ENCODE measurements around the gene CLEC16A. TPM values are rescaled to one million over a fixed set of nuclear protein-coding genes. Genes with fewer than 3 reads are reported as not detected.

Gene CLEC16A
- total and polyA plus RNA-seq, 2 experiments from 2014 or later = 17.5 to 26.8 TPM

DNA sequence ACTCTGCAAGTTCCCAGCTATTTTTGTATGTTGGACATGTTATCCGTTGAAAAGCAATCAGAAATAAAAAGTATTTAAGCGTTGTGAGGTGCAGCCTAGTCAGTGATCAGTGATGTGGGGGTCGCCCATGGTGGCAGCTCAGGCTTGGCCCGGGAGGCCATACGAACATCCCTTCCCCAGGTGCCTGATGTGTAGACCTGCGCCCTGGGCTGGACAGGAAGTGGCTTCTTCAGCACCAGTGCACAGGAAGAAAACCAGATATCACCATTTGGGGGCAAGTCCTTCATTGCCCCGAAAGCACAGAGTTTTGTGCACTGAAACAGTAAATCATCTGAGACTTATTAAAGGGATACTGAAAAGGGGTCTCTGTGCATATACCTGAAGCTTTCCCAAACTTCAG lies 212.8 kb downstream of the CLEC16A start:
- DNase-seq (ENCODE audit: low read depth in 1 of 2, low spot score in 1 of 2) = no peak
- no peak overlapping the region for H3K27ac ChIP-seq
- TF ChIP-seq, protein P1, sequence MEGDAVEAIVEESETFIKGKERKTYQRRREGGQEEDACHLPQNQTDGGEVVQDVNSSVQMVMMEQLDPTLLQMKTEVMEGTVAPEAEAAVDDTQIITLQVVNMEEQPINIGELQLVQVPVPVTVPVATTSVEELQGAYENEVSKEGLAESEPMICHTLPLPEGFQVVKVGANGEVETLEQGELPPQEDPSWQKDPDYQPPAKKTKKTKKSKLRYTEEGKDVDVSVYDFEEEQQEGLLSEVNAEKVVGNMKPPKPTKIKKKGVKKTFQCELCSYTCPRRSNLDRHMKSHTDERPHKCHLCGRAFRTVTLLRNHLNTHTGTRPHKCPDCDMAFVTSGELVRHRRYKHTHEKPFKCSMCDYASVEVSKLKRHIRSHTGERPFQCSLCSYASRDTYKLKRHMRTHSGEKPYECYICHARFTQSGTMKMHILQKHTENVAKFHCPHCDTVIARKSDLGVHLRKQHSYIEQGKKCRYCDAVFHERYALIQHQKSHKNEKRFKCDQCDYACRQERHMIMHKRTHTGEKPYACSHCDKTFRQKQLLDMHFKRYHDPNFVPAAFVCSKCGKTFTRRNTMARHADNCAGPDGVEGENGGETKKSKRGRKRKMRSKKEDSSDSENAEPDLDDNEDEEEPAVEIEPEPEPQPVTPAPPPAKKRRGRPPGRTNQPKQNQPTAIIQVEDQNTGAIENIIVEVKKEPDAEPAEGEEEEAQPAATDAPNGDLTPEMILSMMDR (IDR thresholded peaks at IDR 0.05; ENCODE audit: low read depth, low read length) = no peak
- H3K27me3 ChIP-seq = no peaks in the 10 kb centered on the region
- H3K9me3 ChIP-seq (ENCODE audit: low read depth) = no peaks in the 10 kb centered on the region
- no peaks in the 10 kb centered on the region for H3K36me3 ChIP-seq
- H3K4me1 ChIP-seq (ENCODE audit: low read depth) = peaks cover 16% of the 10 kb centered on the region
- no peak overlapping the region for H3K4me3 ChIP-seq

DNA sequence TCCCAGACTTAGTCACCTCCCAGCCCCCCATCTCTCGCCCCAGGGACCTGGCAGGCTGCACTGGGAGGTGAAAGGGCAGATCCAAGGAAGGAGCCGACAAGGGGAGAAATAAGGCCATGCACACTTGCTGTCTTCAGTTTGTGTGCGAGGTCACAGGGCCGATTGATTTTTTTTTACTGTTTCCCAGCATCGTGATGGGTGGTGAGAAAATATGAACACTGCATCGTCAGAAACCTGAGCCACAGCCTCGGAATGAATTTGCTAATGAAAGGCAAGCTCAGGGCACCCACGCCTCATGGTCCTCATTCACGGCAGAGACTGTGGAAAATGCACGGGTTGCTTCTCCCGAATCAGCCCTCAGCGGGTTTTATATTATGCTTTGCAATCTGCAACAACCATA lies 213.7 kb downstream of the CLEC16A start:
- peaks cover 24% of the 10 kb centered on the region for H3K4me1 ChIP-seq (ENCODE audit: low read depth)
- DNase-seq (ENCODE audit: low read depth in 1 of 2, low spot score in 1 of 2) = no peak
- TF ChIP-seq, protein P1 (IDR thresholded peaks at IDR 0.05; ENCODE audit: low read depth, low read length) = no peak
- no peaks in the 10 kb centered on the region for H3K36me3 ChIP-seq
- no peak overlapping the region for H3K27ac ChIP-seq
- no peaks in the 10 kb centered on the region for H3K9me3 ChIP-seq (ENCODE audit: low read depth)
- H3K4me3 ChIP-seq = no peak overlapping the region
- no peaks in the 10 kb centered on the region for H3K27me3 ChIP-seq

DNA sequence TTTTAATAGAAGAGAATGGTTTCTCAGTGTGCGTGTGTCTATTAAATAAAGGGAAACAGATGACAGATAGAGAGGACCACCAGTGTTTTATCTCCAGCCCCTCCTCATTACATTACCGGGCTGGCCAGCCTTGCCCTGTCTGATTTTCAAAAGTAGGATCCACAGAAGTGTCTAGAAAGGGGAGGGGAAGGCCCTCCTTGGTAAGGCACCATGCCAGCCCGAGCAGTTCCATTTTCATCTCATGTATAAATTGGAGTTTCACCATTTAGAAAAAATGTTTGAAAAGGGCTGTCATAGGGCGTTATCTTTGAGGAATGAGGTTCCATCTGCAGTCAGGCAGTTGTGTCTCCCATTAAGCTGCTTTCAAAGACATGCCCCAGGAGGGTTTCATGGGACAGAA lies 214.9 kb downstream of the CLEC16A start:
- H3K4me1 ChIP-seq (ENCODE audit: low read depth) = peaks cover 26% of the 10 kb centered on the region

DNA sequence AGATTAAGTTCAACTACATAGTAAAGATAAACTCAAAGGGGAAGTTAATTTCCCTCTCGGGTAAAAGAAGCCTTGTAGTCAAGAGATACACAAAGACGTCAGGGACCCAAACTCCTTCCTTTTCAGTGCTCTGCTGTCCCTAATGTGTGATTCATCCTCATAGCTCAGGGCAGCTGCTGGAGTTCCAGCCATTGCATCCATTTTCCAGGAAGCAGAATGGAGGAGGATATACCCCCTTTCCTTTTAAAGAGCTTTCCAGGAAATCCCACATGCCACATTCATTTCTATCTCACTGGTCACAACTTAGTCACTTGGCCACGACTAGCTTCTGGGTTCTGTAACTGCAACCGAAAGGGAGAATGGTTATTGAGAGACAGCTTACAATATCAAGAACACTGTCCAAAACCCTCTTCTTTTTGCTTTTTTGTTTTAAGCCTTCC lies 216.3 kb downstream of the CLEC16A start:
- Histone ChIP-seq H3K4me1 (ENCODE audit: low read depth) (peaks cover 26% of the 10 kb centered on the region), H3K9me3 (ENCODE audit: low read depth) (no peaks in the 10 kb centered on the region), H3K4me3 (no peak overlapping the region), H3K27ac (no peak overlapping the region), H3K27me3 (no peaks in the 10 kb centered on the region), H3K36me3 (no peaks in the 10 kb centered on the region)
- DNase-seq (ENCODE audit: low read depth in 1 of 2, low spot score in 1 of 2) = no peak
- TF ChIP-seq, protein P1 (IDR thresholded peaks at IDR 0.05; ENCODE audit: low read depth, low read length) = no peak

More for the DNA sequence above, 214.9 kb downstream of the CLEC16A start:
- Histone ChIP-seq H3K36me3 (no peaks in the 10 kb centered on the region), H3K27me3 (no peaks in the 10 kb centered on the region), H3K9me3 (ENCODE audit: low read depth) (no peaks in the 10 kb centered on the region), H3K4me3 (no peak overlapping the region), H3K27ac (no peak overlapping the region)
- DNase-seq (ENCODE audit: low read depth in 1 of 2, low spot score in 1 of 2) = no peak
- TF ChIP-seq, protein P1 (IDR thresholded peaks at IDR 0.05; ENCODE audit: low read depth, low read length) = no peak

DNA sequence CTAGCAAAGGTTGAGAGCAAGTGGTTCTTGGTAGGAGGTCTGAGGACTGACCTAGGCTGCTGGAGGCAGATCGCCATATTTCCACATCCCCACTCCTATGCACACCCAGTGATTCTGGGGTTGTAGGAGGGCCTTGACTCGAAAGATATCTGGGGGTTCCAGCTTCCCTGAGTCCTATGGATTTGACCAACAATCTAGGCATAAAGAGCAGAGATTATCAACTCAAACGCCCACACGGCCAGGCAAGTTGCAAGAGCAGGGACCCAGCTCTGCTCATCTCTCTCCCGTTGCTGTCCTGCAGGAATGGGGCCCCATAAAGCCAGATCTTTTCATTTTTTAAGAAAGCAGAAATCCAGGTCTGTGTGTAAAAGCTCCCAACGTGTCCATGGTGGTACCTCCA lies 217.1 kb downstream of the CLEC16A start:
- H3K4me3 ChIP-seq = no peak overlapping the region
- peaks cover 26% of the 10 kb centered on the region for H3K4me1 ChIP-seq (ENCODE audit: low read depth)
- H3K27me3 ChIP-seq = no peaks in the 10 kb centered on the region
- no peaks in the 10 kb centered on the region for H3K9me3 ChIP-seq (ENCODE audit: low read depth)
- no peaks in the 10 kb centered on the region for H3K36me3 ChIP-seq
- TF ChIP-seq, protein P1 (IDR thresholded peaks at IDR 0.05; ENCODE audit: low read depth, low read length) = no peak
- H3K27ac ChIP-seq = peak overlapping the region; percentile 54
- no peak for DNase-seq (ENCODE audit: low read depth in 1 of 2, low spot score in 1 of 2)

DNA sequence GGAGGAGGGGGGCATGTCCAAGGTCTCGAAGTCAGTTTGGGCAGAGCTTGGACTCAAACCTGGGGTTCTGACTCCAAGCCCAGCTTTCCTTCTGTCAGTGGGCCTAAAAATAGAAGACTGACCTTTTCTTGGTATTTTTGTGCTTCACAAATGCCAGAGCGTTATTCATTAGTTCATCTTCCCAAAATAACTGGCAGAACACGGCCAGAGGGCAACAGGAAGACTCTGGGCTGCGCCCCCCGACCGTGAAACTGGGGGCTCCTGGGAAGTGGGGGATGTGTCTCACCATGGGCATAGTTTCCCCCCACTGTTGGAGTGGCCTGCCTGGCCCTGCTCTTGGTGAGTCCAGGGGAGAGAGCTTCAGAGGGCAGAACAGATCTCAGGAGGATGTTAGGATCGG lies 217.6 kb downstream of the CLEC16A start:
- H3K9me3 ChIP-seq (ENCODE audit: low read depth) = no peaks in the 10 kb centered on the region
- DNase-seq (ENCODE audit: low read depth in 1 of 2, low spot score in 1 of 2) = peak in 1 of 2 donors; percentile 11
- TF ChIP-seq, protein P1 (IDR thresholded peaks at IDR 0.05; ENCODE audit: low read depth, low read length) = no peak
- no peaks in the 10 kb centered on the region for H3K27me3 ChIP-seq
- H3K36me3 ChIP-seq = no peaks in the 10 kb centered on the region
- H3K4me3 ChIP-seq = no peak overlapping the region
- peak overlapping the region; percentile 54 for H3K27ac ChIP-seq
- peaks cover 26% of the 10 kb centered on the region for H3K4me1 ChIP-seq (ENCODE audit: low read depth)

All from cardiac muscle cell (in vitro differentiated cells and primary cell).